Left forelimb (tissue), 1 donor: ENCODE results near the gene LEMD1.

ENCODE experiments used
- DNase-seq: peaks from one replicate; pipeline ENCODE4 v3.0.0-alpha.2; 2018; ENCODE audit warnings: low spot score

LEMD1 gene

DNA sequence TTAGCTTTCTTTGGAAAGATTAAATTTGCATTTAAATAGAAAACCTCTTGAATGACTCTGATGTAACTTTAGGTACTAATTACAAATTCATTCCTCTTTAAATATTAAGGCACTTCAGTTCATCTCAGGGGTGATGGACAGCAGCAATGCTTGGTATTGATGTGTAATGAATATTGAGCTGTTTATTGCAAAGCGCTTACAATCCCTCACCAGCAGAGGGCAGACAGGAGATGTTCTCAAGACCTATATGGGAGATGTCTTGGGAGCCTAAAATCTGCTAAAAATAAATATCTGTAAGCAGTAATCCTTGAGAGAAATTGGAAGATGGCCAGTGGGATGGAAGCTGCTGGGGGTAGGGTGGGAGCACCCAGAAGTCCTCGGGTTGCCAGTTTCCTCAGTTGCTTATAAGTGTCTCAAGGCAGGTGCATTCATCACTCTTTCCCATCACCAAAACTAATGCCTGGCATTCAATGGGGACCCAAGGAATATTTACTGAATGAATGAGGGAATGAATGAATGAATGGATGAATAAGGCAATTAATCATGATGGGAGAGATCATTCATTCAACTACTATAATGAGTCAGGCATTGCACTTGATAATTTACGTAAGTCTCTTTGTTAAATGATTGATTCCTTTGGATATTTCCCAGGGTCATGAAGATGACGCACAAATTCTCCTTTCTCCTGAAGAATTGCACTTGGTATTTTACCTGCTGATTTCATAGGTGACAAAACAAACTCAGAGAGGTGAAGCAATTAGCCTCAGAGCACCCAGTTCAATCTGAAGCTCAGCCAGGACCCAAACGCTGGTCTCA is 67.4 kb downstream of the LEMD1 start:
- no peak for DNase-seq

DNA sequence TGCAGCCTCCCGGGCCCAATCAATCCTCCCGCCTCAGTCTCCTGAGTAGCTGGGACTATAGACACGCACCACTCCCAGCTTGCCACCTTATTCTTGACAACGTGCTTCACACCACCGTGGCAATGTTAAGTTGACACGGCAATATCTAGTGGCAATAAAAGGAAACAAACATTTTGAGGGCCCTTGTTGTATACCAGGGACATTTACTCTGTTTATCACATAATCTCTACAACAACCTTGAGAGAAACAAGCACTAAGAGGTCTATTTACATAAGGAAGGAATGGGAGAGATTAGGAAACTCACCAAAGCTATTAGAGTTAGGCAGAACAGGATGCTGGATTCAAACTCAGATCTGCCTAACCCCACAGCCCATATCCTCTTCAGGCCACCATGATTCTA is 68.2 kb downstream of the LEMD1 start:
- no peak for DNase-seq

DNA sequence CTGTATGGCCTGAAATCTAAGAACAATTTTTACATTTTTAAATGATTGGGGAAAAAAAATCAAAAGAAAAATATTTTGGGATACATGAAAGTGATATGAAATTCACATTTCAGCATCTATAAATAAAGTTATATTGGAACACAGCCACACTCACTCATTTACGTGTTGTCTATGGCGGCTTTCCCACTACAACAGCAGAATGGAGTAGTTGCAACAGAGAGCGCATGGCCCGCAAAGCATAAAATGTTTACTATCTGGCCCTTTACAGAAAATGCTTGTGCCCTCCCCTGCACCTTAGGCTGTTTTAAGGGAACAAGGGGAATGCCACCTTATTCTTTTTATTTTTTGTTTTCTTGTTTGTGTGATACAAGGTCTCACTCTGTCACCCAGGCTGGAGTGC is 68.7 kb downstream of the LEMD1 start:
- no peak for DNase-seq

DNA sequence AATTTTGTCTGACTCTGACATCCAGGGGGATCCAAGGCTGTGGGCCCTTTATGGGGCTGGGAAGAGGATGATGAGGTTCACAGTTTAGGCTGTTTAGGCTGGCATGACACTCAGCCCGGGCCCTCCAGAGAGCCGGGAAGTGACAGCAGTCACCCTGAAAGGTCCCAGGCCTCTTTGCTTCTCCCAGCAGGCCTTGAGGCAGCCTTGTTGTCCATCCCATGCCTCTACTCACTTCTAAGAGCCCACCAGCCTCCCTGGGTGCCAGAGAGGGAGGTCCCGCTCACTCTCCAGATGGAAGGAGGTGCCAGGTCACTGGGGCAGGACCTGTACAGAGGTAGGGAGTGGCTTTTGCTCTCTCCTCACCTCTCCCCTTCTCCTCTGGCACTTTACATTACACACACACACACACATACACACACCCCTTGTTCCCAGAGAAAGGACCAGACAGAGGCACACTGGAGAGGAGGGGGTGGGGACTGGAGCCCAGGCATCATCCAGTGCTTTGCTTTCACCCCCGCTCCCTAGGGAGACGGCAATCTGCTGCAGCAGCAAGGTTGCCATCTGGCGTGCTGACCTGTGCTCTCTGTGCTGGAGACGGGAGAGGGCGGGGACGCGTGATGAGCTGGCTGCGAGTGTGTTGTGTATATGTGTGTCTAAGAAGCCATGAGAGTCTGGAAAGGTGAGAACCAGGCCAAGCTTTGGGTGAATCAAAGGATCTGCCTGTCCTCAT is 69.7 kb downstream of the LEMD1 start:
- DNase-seq: no peak

DNA sequence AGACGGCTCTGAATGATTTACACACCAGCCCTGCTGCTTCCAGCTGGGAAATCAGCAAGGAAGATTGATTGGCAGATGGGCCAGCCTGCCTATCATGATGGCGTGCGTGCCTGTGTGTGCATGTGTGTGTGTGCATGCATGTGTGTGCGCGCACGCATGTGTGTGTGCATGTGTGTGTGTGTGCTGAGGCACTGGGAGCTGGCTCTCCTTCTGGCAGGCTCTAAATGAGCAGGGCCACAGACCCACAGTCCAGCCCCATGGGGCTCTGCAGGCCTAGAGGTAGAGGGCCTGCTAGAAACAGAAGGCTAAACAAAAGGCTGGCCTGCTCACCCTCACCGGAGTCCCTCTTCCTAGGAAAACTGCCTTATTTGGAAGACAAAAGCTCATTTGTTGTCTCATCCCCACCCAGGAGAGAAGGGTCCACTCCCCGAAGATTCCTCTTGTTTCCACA is 71.1 kb downstream of the LEMD1 start:
- no peak for DNase-seq

DNA sequence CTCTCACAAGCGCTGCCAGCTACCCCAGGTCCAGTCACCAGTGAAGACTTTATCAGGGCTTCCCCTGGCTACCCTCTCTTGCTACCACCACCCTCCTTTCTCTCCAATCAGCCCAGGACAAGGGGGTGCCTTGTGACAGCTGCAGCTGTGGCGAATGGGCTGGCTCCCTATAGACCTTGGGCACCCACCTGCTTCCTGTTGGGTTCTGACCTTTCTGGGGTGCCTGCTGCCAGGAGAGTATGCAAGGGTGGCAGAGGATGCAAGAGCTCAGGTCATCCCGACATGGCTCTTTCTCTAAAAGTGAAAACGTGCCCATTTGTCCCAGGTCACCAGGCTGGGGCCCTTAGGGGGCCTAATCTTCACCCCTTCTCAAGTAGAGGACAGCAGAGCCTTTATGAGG is 71.7 kb downstream of the LEMD1 start:
- DNase-seq: no peak

DNA sequence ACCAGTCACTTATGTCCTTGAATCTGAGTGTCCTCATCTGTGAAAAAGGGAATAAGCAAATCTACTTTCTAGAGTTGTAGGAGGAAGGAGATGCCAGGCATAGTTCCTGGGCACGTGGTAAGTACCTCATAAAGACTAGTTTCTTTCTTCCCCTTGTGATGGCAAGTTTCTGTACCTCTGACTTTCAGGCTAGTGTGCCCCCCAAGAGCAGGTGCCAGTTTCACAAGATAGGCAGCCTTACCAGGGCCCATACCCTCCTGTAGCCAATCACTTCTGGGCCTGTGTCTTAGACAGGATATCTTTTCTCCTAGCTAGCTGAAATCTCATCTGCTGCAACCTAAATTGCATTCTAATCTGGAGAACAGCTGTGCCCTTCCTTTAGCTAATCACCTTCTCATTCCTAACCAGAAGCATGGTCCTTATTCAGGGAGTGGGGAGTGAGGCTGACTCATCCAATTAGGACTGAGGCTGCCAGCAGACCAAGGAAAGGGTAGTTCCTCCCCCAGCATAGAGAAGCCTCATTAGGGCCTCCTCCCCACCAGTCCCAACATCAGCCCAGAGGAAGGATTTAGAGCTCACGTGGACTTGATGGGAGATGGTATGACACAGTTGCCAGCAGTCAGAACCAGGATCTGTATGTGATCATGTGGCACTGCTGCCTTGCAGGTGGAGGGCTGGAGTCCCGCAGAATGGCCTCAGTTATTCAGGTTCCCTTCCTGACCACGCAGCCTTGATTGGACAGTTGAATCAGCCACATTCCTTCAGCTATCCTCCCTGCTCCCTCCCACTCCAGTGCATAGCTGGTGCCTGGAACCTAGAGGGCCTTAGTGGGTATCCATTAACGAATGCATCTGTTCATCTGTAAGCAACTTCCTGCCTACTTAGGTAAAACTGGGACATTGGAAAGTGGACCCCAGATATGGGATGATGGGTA is 73.0 kb downstream of the LEMD1 start:
- no peak for DNase-seq

DNA sequence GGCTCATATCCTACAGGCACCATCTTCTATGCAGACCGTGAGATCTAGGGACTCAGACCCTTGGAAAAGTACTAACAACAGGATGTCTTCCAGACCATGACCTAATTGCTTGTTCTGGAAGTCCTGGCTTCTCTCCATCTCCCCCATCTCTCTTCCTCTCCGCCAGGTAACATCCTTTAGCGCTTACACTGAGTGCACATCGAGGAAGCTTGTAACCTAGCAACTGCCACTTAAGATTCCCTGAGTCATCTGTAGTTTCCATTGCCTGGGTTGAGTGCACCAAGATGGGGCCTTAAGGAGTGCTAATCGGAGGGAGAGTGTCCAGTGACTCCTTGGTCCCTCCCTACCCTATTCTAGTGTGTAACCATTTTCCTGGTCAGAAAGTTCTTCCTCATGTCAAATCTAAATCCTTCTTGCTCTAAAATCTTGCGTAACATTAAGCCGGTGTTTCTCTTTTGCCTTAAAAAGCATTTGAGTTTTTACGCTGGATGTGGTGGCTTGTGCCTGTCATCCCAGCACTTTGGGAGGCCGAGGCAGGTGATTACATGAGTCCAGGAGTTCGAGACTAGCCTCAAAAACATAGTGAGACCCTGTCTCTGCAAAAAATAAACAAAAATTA is 74.8 kb downstream of the LEMD1 start:
- DNase-seq: no peak

DNA sequence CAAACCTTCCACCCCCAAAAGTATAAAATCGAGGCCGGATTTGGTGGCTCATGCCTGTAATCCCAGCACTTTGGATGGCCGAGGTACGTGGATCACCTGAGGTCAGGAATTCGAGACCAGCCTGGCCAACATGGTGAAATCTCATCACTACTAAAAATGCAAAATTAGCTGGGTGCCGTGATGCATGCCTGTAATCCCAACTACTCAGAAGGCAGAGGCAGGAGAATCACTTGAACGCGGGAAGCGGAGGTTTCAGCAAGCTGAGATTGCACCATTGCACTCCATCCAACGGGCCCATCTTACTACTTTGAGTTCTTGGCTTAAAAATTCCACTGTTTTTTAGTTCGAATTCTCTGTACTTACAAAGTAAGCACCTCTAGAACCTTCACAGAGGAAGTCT is 76.1 kb downstream of the LEMD1 start:
- DNase-seq: no peak

DNA sequence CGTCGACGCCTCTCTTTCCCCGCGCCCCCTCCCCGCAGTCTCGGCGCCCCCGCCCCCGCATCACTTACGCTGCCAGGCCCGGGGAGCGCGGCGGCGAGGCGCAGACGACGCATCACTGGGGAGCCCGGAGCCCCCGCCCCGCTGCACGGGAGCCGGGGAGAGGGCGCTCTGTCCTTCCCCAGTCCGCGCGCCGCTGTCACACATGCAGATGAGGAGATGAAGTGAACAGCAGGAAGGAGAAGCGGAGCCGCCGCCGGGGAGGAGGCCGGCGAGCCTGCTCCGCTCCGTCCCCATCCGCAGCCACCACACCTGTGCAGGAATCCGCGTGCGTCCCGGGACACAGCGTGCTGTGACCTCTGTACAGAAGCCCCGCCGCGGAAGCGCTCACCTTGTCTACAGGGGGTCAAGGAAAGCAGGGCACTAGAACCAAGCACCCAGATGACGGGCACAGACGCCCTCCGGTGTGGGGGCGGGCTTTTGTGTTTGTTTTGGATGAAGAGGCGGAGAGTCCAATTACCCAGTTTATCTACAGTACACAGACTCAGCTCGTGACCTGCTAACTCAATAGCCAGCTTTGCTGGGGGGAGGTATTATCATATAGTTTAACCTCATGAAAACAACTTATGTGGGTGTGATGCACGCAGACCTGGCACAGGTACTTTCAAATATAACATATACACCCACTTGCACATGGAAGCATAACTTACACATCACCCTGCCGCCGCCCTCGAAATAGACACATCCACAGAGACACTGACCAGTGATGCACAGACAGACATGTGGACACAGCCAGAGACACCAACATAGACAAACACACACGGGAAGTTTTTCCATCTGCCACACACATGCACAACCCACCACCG is 77.6 kb downstream of the LEMD1 start:
- no peak for DNase-seq

DNA sequence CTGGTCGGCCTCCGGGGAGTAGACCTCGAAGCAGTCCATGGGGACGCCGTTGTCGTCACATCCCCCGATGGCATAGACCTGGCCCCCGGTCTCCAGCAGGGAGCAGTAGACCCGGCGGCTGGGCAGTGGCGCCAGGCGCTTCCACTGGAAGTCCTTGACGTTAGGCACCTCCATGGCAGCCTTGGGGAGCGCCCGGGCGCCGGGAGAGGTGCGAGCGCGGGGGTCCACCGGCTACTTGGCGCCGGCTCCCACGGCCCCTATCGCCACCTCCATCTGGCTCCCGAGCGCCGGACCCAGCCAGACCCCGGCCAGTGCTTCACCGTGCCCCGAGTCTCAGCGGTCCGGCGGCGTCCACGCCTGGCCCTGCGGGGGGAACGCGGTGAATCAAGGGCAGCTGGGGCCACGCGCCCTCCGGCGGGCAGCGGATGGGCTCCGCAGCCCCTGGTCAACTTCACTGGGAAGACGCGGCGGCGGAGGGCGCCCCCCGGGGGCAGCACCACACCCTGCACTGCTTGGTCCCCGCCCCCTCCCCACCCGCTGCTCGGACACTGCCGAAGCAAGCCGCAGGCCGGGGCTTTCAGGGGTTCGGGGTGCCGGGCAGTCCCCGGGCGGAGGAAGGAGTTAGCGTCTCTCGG is 78.3 kb downstream of the LEMD1 start:
- DNase-seq: no peak

DNA sequence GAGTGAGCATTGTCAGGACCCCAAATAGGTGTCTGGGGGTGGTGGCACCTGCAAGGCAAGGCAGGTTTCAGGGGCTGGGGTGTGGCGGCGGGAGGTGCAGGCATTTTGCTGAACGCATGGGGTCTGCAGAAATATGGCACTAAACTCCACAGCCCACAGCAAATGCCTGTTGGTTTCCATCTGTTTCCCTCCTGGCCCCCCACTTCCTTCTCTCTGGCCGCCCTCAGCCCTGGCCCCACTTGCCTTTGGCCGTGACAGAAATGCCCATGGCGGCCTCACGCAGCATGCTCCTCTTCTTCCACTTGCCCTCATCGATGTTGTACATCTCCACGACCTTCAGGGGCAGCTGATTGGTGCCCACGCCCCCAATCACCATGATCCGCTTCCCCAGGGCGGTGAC is 78.9 kb downstream of the LEMD1 start:
- DNase-seq: no peak

DNA sequence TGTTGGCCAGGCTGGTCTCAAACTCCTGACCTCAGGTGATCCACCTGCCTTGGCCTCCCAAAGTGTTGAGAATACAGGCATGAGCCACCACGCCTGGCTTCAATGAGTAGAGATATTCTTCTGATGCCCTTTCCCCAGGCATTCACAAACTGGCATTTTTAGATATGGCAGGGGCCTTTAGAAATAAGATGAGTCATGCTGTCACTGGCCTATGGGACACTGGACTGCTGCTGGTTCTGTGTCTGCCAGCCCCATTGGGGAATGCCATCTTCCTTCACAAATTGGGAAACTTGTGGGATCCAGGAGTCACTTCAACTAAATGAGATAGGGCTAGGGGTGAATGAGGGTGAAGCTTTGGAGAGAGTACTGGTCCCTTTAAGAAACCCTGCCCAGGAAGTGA is 81.2 kb downstream of the LEMD1 start:
- no peak for DNase-seq

DNA sequence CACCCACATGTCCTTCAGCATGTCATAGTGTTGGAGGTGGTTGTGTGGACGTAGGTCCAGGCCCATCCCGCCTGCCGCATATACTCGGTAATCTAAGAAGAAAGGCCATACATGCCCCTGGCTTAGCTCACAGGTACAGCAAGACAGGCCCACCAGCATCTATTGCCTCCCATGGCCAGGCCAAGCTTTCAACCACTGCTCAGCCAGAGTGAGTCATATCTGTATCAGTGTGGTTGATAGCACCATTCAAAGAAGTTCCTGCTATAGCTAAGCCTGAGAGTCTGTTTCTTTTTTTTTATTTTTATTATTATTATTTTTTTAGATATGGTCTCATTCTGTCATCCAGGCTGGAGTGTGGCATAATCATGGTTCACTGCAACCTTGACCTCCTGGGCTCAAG is 82.1 kb downstream of the LEMD1 start:
- DNase-seq: no peak

DNA sequence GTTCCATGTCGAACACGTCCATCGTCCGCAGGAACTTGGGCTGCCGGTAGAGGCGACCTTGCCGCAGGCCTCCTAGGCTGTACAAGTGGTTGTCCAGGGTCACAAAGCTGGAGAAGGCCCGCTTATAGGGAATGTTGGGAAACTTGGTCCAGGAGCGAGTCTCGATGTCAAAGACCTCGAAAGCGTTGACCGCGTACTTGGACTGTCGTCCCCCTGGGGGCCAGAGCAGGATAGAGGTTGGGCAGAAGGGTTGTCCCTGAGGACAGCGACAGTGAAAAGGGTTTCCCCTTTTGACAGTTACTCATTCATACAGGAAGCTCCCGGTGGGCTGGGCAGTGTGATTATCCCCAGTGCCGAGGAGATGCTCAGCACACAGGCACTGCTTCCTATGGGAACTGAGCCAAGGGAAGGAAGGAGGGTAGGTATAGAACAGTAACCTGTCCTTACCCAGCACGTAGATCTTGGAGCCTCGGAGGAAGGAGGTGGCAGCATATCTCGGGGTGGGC is 82.6 kb downstream of the LEMD1 start:
- no peak for DNase-seq

DNA sequence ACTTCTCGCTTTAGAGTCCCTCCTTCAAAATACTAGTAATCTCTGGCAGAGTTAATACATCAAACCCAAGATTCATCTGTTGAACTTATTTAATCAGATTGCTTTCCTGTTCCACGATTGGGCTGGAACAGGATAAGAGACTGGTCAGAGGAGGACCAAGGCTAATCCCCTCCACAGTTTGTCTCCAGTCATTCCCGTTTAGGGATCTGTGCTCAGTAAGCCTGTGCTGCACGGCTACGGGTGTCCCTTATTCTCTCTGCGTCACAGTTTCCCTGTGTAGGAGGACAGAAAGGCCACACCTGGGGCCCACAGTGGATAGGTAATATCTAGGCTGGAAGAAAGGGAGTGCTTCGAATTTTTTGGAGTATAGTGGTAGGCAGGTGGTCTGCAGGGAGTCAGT is 83.8 kb downstream of the LEMD1 start:
- no peak for DNase-seq

DNA sequence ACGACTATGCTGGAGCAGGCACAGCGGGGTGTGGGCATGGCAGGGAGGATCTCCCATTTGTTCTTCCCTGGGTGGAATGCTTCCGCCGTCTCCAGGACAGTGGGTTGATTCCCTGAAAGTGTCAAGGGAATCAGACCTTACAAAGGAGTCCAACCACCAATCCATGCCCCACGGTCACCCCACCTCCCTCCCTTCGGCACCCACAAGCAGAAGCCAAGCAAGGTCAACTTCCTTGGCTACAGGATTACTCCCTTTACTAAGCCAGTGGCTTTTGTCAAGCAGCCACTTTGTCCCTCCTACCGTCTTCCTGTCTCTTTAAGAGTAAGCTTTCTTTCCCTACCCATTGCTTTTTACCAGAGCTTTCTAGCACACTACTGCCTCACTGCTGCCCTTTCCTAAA is 84.4 kb downstream of the LEMD1 start:
- no peak for DNase-seq

DNA sequence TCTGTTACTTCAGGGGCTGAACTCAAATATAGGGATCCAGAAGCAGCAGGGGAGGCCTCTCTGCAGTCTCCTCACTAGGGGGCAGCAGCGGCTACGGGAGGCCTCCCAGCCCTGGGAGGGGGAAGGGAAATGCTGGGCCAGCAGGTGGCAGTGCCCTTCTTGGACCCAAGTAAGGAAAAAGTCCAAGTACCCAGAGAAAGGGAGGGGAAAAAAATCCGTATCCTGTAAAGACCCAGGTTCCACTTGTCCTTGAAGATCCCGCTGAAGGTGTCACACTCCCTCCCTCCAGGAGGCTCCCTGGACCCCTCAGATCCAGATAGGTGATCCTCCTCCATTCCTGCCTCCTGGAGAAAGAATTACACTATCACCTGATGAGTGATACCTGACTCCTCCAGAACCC is 86.2 kb downstream of the LEMD1 start:
- DNase-seq: no peak

DNA sequence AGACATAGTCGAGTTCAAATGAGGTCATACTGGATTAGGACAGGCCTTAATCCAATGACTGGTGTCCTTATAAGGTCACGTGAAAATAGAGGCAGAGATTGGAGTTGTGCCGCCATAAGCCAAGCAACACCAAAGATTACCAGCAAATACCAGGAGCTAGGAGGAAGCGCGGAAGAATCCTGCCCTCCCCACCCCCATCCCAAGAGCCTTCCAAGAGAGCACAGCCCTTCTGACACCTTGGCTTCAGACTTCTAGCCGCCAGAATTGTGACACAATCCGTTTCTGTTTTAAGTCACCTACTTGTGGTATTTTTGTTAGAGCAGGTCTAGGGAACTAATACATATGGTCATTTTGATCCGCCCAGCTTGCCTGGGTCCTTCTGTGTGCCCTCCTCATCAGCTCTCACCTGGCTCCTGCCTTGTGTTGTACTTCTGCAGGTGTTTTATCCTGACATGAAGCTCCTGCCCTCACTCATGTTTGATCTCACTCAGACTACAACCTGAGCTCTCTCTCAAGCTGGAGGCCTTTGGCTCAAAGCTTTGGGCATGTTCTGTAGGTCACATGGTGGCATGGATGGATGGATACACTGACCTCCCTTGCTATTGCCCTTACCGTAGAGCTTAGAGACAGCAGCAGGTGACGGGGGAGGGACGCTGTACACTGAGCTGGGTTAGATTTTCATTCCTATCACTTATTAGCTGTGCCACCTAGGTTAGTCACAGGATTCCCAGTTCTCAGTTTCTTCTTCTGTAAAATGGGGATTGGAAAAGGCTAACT is 89.7 kb downstream of the LEMD1 start:
- no peak for DNase-seq
